LNCaP clone FGC (cell line): ENCODE results near the gene SNX9.

Source experiments
- DNase-seq: peaks from one replicate; pipeline ENCODE4 v3.0.0-alpha.2; 2011; ENCODE audit warnings: low read depth
- H3K4me3 ChIP-seq: 2 replicates; pipeline ENCODE4 v1.5.1; 2011; ENCODE audit warnings: mild to moderate bottlenecking, low read depth, low read length, control low read depth
- CTCF ChIP-seq: IDR thresholded peaks from 2 replicates; pipeline ENCODE4 v1.5.1; 2012; ENCODE audit warnings: mild to moderate bottlenecking; ENCODE audit not compliant: control insufficient read depth, insufficient read depth; ENCODE audit errors: extremely low read depth

SNX9 gene

DNA sequence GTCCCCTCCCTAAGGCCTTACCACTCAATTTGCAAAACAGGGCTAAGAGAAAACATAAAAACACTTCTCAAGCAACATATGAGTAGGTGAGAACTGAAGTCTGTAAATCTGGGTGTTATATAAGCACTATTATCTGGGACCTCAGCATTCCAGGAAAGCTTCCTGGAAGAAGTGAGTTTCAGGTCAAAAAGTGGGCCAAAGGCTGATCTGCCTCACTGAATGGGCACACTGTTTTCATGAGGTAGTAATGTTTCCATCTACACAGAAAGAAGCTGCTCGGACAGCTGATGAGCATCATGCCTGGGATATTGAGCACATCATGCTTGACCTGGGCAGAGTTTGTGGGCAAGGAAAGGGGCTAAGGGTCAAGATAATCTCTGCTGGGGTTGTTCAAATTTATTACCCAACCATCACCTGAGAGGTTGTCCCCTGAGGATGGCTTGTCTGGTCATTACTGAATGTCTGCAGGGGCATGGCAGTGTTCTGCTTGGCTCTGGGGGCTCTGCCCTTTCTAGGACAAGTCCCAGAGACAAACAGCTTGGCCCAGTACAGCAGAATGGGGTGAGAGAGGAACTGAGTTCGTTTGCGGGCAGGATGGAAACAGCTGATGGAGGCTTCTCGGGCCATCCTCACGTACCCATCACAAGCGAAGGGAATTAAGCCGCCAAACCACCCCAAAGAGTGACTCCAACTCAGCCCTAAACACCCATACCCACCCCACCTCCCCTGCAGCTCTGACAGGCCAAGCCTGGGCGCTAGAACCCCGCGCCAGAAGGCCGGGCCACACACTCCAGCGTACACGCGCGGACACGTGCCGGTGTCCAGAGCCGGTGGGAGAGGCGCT lies 157.5 kb downstream of the SNX9 start:
- TF ChIP-seq CTCF: no peak
- H3K4me3 ChIP-seq: no peak overlapping the region
- no peak for DNase-seq

DNA sequence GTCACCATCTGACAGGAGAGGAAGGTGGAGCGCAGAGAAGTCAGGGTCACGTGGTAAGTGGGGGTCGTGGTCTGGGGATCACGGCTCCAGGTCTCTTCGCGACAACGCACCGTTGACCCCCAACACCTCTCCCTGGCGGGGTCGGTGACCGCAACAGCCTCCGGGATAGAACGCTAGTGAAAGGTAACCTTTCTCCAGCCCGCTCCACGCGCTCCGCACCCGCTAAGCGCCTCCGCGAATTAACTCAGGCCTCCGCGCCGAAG lies 158.0 kb downstream of the SNX9 start:
- TF ChIP-seq CTCF: no peak
- no peak for DNase-seq
- no peak overlapping the region for H3K4me3 ChIP-seq

GRCh38 chr6:157981395-157982101 lies 158.5 kb downstream of the SNX9 start, which contains the start of gene SYNJ2:
Gene SYNJ2 (plus strand): TSS chr6:157981863. CDS start chr6:157981962, 99 bp downstream.
- DNase-seq: no peak
- TF ChIP-seq CTCF: peak; percentile 39
- peak within 1 kb of the TSS; percentile 60 for H3K4me3 ChIP-seq

DNA sequence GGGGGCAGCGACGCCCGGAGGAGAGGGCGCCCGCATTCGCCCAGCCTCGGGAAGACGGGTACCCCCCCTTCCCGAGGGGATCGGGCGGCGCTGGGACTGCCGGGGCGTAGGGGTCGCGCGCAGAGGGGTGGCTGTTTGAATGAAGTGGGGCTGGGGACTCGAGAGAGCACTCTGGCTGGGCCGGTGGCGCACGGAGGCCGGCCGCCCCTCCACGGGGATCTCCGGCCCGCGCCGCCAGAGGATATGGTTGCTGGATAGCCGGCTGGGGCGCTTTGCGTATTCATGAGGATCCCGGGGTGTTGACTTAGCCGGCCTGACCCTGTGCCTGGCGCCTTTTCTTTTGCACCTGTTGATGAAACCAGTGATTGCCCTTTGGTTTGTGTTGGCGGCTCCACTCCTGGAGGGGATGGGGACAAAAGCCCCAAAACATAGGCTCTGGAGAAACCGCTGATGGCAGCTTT lies 159.1 kb downstream of the SNX9 start:
- no peak for TF ChIP-seq CTCF
- DNase-seq: no peak
- H3K4me3 ChIP-seq: peak overlapping the region; percentile 60

- peak overlapping the region; percentile 60 for H3K4me3 ChIP-seq
- no peak for DNase-seq
- no peak for TF ChIP-seq CTCF
Observed at GRCh38 chr6:157982563-157983405, 159.7 kb downstream of the SNX9 start.

DNA sequence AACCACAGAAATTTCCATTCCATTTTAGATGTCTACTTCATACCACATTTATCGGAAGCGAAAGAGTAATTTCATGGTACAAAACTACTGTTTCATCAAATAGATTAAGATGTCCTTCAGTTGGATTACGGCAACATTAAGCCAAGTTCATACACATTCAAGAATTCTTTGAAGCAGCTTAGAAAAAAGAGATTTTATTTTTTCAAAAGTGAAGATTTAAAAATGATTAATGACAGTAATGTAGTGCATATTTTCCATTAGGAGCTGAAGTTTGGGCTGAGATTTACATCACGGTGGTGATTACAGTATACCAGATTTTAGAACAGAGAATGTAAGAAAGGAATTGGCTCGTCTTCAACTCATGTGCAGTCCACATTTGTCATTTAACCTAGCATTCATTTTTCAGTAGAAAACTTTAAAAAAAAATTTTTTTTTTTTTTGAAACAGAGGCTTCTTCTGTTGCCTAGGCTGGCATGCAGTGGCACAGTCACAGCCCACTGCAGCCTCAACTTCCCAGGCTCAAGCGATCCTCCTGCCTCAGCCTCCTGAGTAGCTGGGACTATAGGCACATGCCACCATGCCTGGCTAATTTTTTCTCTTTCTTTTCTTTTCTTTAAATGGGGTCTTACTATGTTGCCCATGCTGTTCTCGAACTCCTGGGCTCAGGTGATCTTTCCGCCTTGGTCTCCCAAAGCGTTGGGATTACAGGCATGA lies 160.5 kb downstream of the SNX9 start:
- DNase-seq: no peak
- H3K4me3 ChIP-seq: no peak overlapping the region
- no peak for TF ChIP-seq CTCF
